IPS-NIHi11 (cell line): Measurements from ENCODE around the gene PRR12.

Experiments used
- DNase-seq: peaks from one replicate; pipeline ENCODE4 v3.0.0; 2012; ENCODE audit warnings: mixed read lengths, low spot score

PRR12 gene, protein sequence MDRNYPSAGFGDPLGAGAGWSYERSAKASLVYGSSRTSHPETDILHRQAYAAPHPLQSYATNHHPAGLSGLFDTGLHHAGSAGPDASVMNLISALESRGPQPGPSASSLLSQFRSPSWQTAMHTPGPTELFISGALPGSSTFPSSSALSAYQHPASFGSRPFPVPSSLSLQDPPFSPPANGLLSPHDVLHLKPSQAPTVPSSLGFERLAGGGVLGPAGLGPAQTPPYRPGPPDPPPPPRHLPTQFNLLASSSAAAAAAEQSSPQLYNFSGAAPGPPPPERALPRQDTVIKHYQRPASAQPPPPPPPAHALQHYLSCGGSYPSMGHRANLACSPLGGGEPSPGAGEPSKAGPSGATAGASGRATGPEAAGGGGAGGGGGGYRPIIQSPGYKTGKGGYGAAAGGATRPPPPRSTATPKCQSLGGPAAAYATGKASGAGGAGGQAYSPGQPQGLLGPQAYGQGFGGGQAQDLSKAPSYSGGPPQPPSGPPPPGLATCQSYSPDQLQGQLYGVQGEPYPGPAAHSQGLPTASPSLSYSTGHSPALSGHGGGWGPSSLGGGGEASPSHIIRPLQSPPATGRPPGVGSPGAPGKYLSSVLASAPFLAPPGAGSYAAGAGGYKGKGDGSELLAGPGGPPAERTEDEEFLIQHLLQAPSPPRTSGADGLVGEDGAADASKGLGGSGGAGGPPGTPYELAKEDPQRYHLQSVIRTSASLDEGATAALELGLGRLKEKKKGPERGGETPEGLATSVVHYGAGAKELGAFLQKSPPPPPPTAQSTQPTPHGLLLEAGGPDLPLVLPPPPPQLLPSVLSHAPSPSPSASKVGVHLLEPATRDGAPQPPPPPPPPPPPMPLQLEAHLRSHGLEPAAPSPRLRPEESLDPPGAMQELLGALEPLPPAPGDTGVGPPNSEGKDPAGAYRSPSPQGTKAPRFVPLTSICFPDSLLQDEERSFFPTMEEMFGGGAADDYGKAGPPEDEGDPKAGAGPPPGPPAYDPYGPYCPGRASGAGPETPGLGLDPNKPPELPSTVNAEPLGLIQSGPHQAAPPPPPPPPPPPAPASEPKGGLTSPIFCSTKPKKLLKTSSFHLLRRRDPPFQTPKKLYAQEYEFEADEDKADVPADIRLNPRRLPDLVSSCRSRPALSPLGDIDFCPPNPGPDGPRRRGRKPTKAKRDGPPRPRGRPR (N-terminal part only)

GRCh38 chr19:49590971-49591730 lies at the start of gene PRR12:
PRR12 (plus strand) TSS chr19:49591182; CDS start chr19:49591655, 473 bp downstream.
- peak; percentile 73 for DNase-seq

DNA sequence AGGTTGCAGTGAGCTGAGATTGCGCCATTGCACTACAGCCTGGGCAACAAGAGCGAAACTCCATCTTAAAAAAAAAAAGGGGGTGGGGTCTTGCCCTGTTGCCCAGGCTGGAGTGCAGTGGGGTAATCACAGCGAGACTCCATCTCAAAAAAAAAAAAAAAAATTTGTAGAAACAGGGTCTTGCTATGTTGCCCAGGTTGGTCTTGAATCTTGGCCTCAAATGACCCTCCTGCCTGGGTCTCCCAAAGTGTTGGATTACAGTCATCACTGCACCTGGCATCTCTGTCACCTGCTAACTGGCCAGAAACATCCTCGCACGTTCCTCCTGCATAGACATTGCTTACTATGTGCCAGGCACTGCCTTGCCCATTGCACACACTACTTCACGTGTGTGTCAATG lies 49.1 kb upstream of the PRR12 start:
- DNase-seq, result no peak

GRCh38 chr19:49542446-49542845 lies 48.5 kb upstream of the PRR12 start:
- DNase-seq, result no peak

- no peak for DNase-seq
These were observed 48.0 kb upstream of the PRR12 start for GRCh38 chr19:49543032-49543431.

DNA sequence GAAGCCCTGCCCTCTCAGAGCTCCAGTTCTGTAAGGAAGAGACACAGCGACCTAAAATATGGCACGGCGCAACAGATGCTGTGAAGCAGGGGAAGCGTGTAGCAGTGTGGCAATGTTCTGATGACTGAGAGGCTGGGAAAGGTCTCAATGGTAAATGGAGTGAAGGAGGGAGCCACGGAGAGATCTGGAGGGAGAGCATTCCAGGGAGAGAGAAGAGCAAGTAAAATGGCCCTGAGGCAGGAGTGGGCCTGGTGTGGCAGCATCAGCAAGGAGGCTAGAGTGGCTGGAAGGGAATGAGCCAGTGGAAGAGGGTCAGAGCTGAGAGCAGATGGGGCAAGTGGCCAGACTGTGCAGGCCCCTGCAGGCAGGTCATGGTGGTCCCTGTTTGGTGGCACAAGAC lies 46.8 kb upstream of the PRR12 start:
- no peak for DNase-seq

GRCh38 chr19:49546825-49547565 lies 44.0 kb upstream of the PRR12 start:
- peak; percentile 83 for DNase-seq

DNA sequence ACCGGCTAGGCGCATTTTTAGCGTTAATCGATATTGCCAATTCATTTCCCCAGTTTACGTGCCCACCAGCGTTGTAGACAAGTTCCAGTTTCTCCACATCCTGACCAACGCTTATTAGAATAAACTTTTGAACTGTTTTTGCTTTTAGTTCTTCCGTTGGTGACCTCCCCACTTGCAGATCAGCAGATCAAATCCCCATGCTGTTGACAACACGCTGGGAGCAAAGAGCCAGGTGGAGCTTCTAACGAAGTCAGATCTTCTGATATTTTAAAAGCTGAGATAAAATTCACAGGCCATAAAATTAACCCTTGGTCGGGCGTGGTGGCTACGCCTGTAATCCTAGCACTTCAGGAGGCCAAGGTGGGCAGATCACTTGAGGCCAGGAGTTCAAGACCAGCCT lies 41.9 kb upstream of the PRR12 start:
- DNase-seq, result no peak

DNA sequence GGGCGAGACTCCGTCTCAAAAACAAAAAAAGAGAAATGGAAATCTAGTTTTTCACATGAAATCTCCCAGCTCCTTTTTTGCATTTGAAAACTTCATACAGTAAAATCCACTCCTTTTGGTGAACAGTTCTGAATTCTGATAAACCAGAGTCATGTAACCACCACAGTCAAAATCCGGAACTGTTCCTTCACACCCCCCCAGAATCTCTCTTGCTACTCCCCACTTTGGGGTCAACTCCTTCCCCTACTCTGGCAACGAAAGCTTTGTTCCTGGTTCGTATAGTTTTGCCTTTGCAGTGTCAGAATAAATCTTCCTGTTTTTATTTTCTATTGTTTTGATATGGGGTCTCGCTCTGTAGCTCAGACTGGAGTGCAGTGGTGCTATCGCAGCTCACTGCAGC lies 39.5 kb upstream of the PRR12 start:
- no peak for DNase-seq

DNA sequence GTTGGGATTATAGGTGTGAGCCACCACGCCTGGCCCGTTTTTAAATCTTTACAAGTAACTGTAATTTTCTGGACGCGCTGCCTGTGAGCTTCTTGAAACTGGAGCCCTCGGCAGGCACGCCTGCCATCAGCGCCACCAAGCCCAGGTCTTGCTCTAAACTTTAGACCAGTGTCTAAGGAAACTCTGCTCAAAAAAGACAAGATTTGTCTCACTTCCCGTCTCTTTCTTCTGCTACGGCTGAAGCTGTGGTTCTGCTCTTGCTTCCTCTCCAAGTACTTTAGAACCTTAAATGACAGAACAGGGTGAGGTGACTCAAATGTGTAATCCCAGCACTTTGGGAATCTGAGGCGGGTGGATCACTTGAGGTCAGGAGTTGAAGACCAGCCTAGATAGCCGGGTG lies 38.2 kb upstream of the PRR12 start:
- no peak for DNase-seq

- DNase-seq, result no peak
These were observed 37.3 kb upstream of the PRR12 start for GRCh38 chr19:49553451-49554271.

- DNase-seq, result no peak
These were observed 36.2 kb upstream of the PRR12 start for GRCh38 chr19:49554701-49555181.

- DNase-seq, result peak; percentile 93
These were observed 35.2 kb upstream of the PRR12 start for GRCh38 chr19:49555600-49556411.

GRCh38 chr19:49556412-49557398 lies 34.3 kb upstream of the PRR12 start:
- peak; percentile 62 for DNase-seq

- DNase-seq, result no peak
These were observed 33.2 kb upstream of the PRR12 start for GRCh38 chr19:49557641-49558325.

GRCh38 chr19:49558591-49558990 lies 32.4 kb upstream of the PRR12 start:
- no peak for DNase-seq

GRCh38 chr19:49559443-49559842 lies 31.5 kb upstream of the PRR12 start:
- DNase-seq, result no peak

- no peak for DNase-seq
These were observed 31.1 kb upstream of the PRR12 start for GRCh38 chr19:49559928-49560327.
